K562 (cell line): ENCODE data around the gene ZNF775. TPM values are rescaled to one million over a fixed set of nuclear protein-coding genes. Genes with fewer than 3 reads are reported as not detected.

Source experiments
- ATAC-seq: fragments of 200-7000 bp; cut with Tn5 transposase; 3 replicates; pipeline ENCODE4 v1.9.1; 2020; ENCODE audit warnings: moderate library complexity
- BruUV-seq: library from RNA; stranded (reverse); fragments of 400-500 nt; replicated peaks from 2 replicates; lab custom pipeline; 2021; lab: Mats Ljungman, UMichigan
- CTCF ChIA-PET: fragments of 300-600 bp; formaldehyde crosslinking; extraction: SDS; loops from one replicate; lab custom pipeline; 2021; ENCODE audit warnings: low intra/inter-chr PET ratio; lab: Yijun Ruan, JAX
- POLR2A ChIA-PET: fragments of 300-600, 350-650 bp; sonication (Branson Sonifier 250); formaldehyde crosslinking; extraction: SDS; loops from one replicate; lab custom pipeline; 2021; ENCODE audit warnings: antibody characterized with exemption, inconsistent platforms; lab: Yijun Ruan, JAX
- DNase-seq, 4 experiments: peaks; one replicate each; pipeline versions ENCODE4 v3.0.0 to v3.0.0-alpha.2; 2011 to 2018; ENCODE audit warnings: low spot score in 3 of 4, mixed read lengths in 3 of 4; ENCODE audit errors: extremely low read depth in 1 of 4
- FAIRE-seq: peaks from 2 replicates; lab custom pipeline; 2011; peaks lifted over from hg19 to GRCh38; lab: Jason Lieb, UNC
- H2AFZ ChIP-seq: 2 replicates; pipeline ENCODE4 v1.6.0; 2011; ENCODE audit warnings: low read depth, low read length, control low read depth, inconsistent platforms
- H3K27ac ChIP-seq: fragments of 200-600 bp; 3 replicates; pipeline ENCODE4 v1.8.0; 2011; ENCODE audit warnings: low read depth, mild to moderate bottlenecking, control low read depth, inconsistent platforms, low read length, moderate library complexity, mixed read lengths; ENCODE audit errors: extremely low read depth
- H3K27me3 ChIP-seq, 2 experiments: fragments of 300-600 bp in 1 of 2; 2 replicates in 1 of 2; 3 replicates in 1 of 2; pipeline versions ENCODE4 v1.6.0 to v1.8.0; 2011; ENCODE audit warnings: inconsistent platforms in 2 of 2, low read length in 2 of 2, mild to moderate bottlenecking in 1 of 2, mixed read lengths in 1 of 2, moderate library complexity in 1 of 2; ENCODE audit not compliant: control insufficient read depth in 2 of 2, insufficient read depth in 2 of 2
- H3K36me3 ChIP-seq: fragments of 300-600 bp; 3 replicates; pipeline ENCODE4 v1.8.0; 2011; ENCODE audit warnings: mild to moderate bottlenecking, low read length, inconsistent platforms; ENCODE audit not compliant: control insufficient read depth, insufficient read depth
- H3K4me1 ChIP-seq, 2 experiments: fragments of 200-600 bp in 1 of 2; replicated peaks in 1 of 2; 2 replicates in 1 of 2; 3 replicates in 1 of 2; pipeline versions ENCODE4 v1.5.1 to v1.8.0; 2011; ENCODE audit warnings: inconsistent platforms in 2 of 2, low read length in 2 of 2, mild to moderate bottlenecking in 1 of 2, mixed read lengths in 1 of 2, moderate library complexity in 1 of 2; ENCODE audit not compliant: control insufficient read depth in 2 of 2, insufficient read depth in 2 of 2
- H3K4me2 ChIP-seq: 2 replicates; pipeline ENCODE4 v1.6.1; 2011; ENCODE audit warnings: low read length, control low read depth, inconsistent platforms, mixed read lengths; ENCODE audit not compliant: insufficient read depth
- H3K4me3 ChIP-seq: fragments of 200-600 bp; sonication (generic), shearing (Covaris generic); 2 replicates; pipeline ENCODE4 v1.5.1; 2016; ENCODE audit warnings: control low read depth, inconsistent platforms
- H3K79me2 ChIP-seq: fragments of 200-600 bp; 3 replicates; pipeline ENCODE4 v1.8.0; 2011; ENCODE audit warnings: low read length, inconsistent platforms; ENCODE audit not compliant: control insufficient read depth, insufficient read depth
- H3K9ac ChIP-seq, 2 experiments: 2 replicates each; pipeline versions ENCODE4 v1.6.0 to v1.6.1; 2011; ENCODE audit warnings: low read depth in 2 of 2, low read length in 2 of 2, control low read depth in 1 of 2, inconsistent platforms in 1 of 2, mild to moderate bottlenecking in 1 of 2, mixed read lengths in 1 of 2; ENCODE audit not compliant: insufficient read depth in 1 of 2
- H3K9me1 ChIP-seq: one replicate; pipeline ENCODE4 v1.6.0; 2011; ENCODE audit warnings: inconsistent platforms, mild to moderate bottlenecking, low read length, moderate library complexity; ENCODE audit not compliant: control insufficient read depth, insufficient read depth
- H3K9me3 ChIP-seq: replicated peaks from 2 replicates; pipeline ENCODE4 v1.5.1; 2011; ENCODE audit warnings: low read depth, low read length, inconsistent platforms; ENCODE audit not compliant: control insufficient read depth, insufficient read depth
- H4K20me1 ChIP-seq: replicated peaks from 2 replicates; pipeline ENCODE4 v1.6.1; 2011; ENCODE audit warnings: low read length, inconsistent platforms, mixed read lengths; ENCODE audit not compliant: control insufficient read depth, insufficient read depth
- BCOR ChIP-seq: fragments of 450-650 bp; IDR thresholded peaks from 2 replicates; pipeline ENCODE4 v1.6.1; 2016
- CCNT2 ChIP-seq: IDR thresholded peaks from 2 replicates; pipeline ENCODE4 v1.6.1; 2011; ENCODE audit warnings: borderline replicate concordance, low read depth, mild to moderate bottlenecking, moderate library complexity, mixed read lengths, low read length; ENCODE audit not compliant: insufficient read length; ENCODE audit errors: extremely low read depth
- CHAMP1 ChIP-seq: fragments of 450-650 bp; IDR thresholded peaks from 2 replicates; pipeline ENCODE4 v1.6.1; 2016; ENCODE audit warnings: mild to moderate bottlenecking
- DIDO1 ChIP-seq: fragments of 450-650 bp; IDR thresholded peaks from 2 replicates; pipeline ENCODE4 v1.6.1; 2016; ENCODE audit warnings: low read depth, missing biosample characterization, missing genetic modification characterization
- MCM2 ChIP-seq: fragments of 450-650 bp; IDR thresholded peaks from 2 replicates; pipeline ENCODE4 v1.6.1; 2017; ENCODE audit warnings: low read depth, mild to moderate bottlenecking
- NEUROD1 ChIP-seq: fragments of 150-350 bp; IDR thresholded peaks from 2 replicates; pipeline ENCODE4 v1.6.1; 2014; ENCODE audit warnings: borderline replicate concordance, low read length, low read depth; ENCODE audit not compliant: partially characterized antibody
- NR1H2 ChIP-seq: sonication (generic); formaldehyde crosslinking; IDR thresholded peaks from 2 replicates; pipeline ENCODE4 v1.4.0; 2020; ENCODE audit warnings: mild to moderate bottlenecking, missing genetic modification reagents
- POLR2AphosphoS5 ChIP-seq: IDR thresholded peaks from 2 replicates; pipeline ENCODE4 v1.6.1; 2011; ENCODE audit warnings: mild to moderate bottlenecking, low read depth, low read length, moderate library complexity; ENCODE audit not compliant: control insufficient read depth, insufficient read depth
- RHOXF2B ChIP-seq: fragments of 250-450 bp; sonication (Bioruptor Pico); conservative IDR thresholded peaks from 2 replicates; pipeline ENCODE4 v1.5.1; 2021
- SLC30A9 ChIP-seq: fragments of 250-450 bp; sonication (Bioruptor Pico); IDR thresholded peaks from 2 replicates; pipeline ENCODE4 v1.8.0; 2022; ENCODE audit warnings: mild to moderate bottlenecking, moderate library complexity
- SNIP1 ChIP-seq: fragments of 450-650 bp; IDR thresholded peaks from 2 replicates; pipeline ENCODE4 v1.7.1; 2017; ENCODE audit warnings: low read depth, mild to moderate bottlenecking
- STAT5B ChIP-seq: fragments of 250-450 bp; sonication (Bioruptor Pico); IDR thresholded peaks from 2 replicates; pipeline ENCODE4 v1.8.0; 2021; ENCODE audit warnings: mild to moderate bottlenecking, inconsistent platforms
- TGIF2 ChIP-seq: sonication (generic); formaldehyde crosslinking; IDR thresholded peaks from 2 replicates; pipeline ENCODE4 v1.8.1; 2022; ENCODE audit warnings: mild to moderate bottlenecking, missing genetic modification reagents, moderate library complexity
- THRA ChIP-seq: fragments of 450-650 bp; IDR thresholded peaks from 2 replicates; pipeline ENCODE4 v1.6.1; 2017; ENCODE audit warnings: mild to moderate bottlenecking, moderate library complexity
- XRCC3 ChIP-seq: fragments of 450-650 bp; IDR thresholded peaks from 2 replicates; pipeline ENCODE4 v1.6.1; 2017; ENCODE audit warnings: mild to moderate bottlenecking, moderate library complexity
- ZBTB26 ChIP-seq: fragments of 450-650 bp; formaldehyde crosslinking; IDR thresholded peaks from 2 replicates; pipeline ENCODE4 v1.4.0; 2022; ENCODE audit warnings: missing genetic modification characterization
- WGBS: fragments of 100-300 bp; shearing (Covaris generic); methylation state at CpG from one replicate; pipeline ENCODE4 v1.1.6; 2016; ENCODE audit warnings: low coverage, mixed read lengths; ENCODE audit not compliant: insufficient coverage; ENCODE audit errors: missing lambda C conversion rate; 5-methylcytosine and 5-hydroxymethylcytosine counted together
- in situ Hi-C: fragments of 300-500 bp; cut with MboI; formaldehyde crosslinking; loops from 4 replicates; pipeline ENCODE4 v1.15.0; 2018; ENCODE audit warnings: inconsistent platforms, mixed read lengths
- intact Hi-C: fragments of 100-400 bp; cut with micrococcal nuclease; formaldehyde crosslinking; loops from 2 replicates; pipeline ENCODE4 v1.14.2; 2022
- polyA plus RNA-seq, 8 experiments: library from polyadenylated mRNA; depleted of rRNA in 4 of 8; stranded (reverse) in 5 of 8; unstranded in 3 of 8; fragments of >200 nt; fragmentation: Nextera tagmentation in 2 of 8; fragmentation: Illumina TruSeq in 1 of 8; extraction: Ambion mirVana in 2 of 8; extraction: Trizol in 1 of 8; gene quantifications; 2 replicates each; pipeline versions ENCODE4 v1.2.1 to v1.2.3, GENCODE V29; 2011 to 2014; ENCODE audit warnings: inconsistent platforms in 1 of 8, missing spikeins in 1 of 8
- total RNA-seq, 7 experiments: library from RNA; depleted of rRNA in 6 of 7; stranded (reverse); fragments of >200 nt in 6 of 7; fragmentation: Illumina TruSeq in 2 of 7; extraction: Trizol in 2 of 7; gene quantifications; 2 replicates each; pipeline versions ENCODE4 v1.2.1 to v1.2.3, GENCODE V29; 2011 to 2021; ENCODE audit warnings: low replicate concordance in 1 of 7

ZNF775 gene
- total and polyA plus RNA-seq, 9 of the 15 experiments (the other 6 are each of a cell fraction or from before 2014, with no cell fraction given): 0.04 to 18.7 (median 4.9) TPM

- intact Hi-C loops: no loop called here
- Histone ChIP-seq H3K4me2 (peak overlapping the region; percentile 82), H3K9ac (peak overlapping the region; percentile 91 to 94), H3K4me1 (peaks cover 42 to 64% of the 10 kb centered on the region in 2 experiments), H2AFZ (peak overlapping the region; percentile 93), H3K9me3 (no peaks in the 10 kb centered on the region), H3K27ac (peak overlapping the region; percentile 95), H3K79me2 (peaks cover 23% of the 10 kb centered on the region; the same call in 2 of the 3 replicates), H4K20me1 (no peaks in the 10 kb centered on the region), H3K9me1 (peaks cover 2% of the 10 kb centered on the region), H3K4me3 (peak overlapping the region; percentile 65), H3K27me3 (no peaks in the 10 kb centered on the region), H3K36me3 (peaks cover 13% of the 10 kb centered on the region; the same call in 1 of the 3 replicates)
- CTCF ChIA-PET: no interaction called here
- BruUV-seq: no TSS peak
- no peak for DNase-seq
- in situ Hi-C loops: no loop called here
- ATAC-seq: no peak
- FAIRE-seq: peak; percentile 26
- WGBS: 19% methylated on average over 2 of the region's 2 CpGs
- POLR2A ChIA-PET: interaction anchor here (0.6 to 1.6 kb wide), 10 partner anchors 12 to 88 kb away, joined by 3 to 5 read pairs (median 4); partner anchors contain the start of gene REPIN1
- TF ChIP-seq THRA (no peak), ZBTB26 (CRISPR knock-in tag) (0 out of 2 replicates have a peak, but pooled peaks have one; percentile 17), SLC30A9 (no peak), TGIF2 (CRISPR knock-in tag) (no peak), DIDO1 (tag) (no peak), NEUROD1 (no peak), RHOXF2B (CRISPR knock-in tag) (no peak), SNIP1 (no peak), BCOR (peak; percentile 80), NR1H2 (CRISPR knock-in tag) (no peak), CHAMP1 (no peak), XRCC3 (no peak), CCNT2 (no peak), STAT5B (CRISPR knock-in tag) (no peak), MCM2 (no peak), POLR2AphosphoS5 (no peak)
Measured at GRCh38 chr7:150406312-150406566, 27.1 kb downstream of the ZNF775 start.
